Fibroblast of lung (primary cell): ENCODE results near the gene KCNN3.

Experiments used
- EZH2 ChIP-seq: IDR thresholded peaks from 2 replicates; pipeline ENCODE4 v1.5.1; 2012; ENCODE audit warnings: low read length, control low read depth, mild to moderate bottlenecking; ENCODE audit errors: missing control alignments
- TF ChIP-seq, protein P1 (sequence below), 2 donors: IDR thresholded peaks in 1 of 2; conservative IDR thresholded peaks in 1 of 2; 1 replicate in 1 of 2; 2 replicates in 1 of 2; pipeline ENCODE4 v1.5.1; 2011 to 2012; ENCODE audit warnings: low read length in 2 of 2, control low read depth in 1 of 2, inconsistent platforms in 1 of 2, low read depth in 1 of 2, mild to moderate bottlenecking in 1 of 2

DNA sequence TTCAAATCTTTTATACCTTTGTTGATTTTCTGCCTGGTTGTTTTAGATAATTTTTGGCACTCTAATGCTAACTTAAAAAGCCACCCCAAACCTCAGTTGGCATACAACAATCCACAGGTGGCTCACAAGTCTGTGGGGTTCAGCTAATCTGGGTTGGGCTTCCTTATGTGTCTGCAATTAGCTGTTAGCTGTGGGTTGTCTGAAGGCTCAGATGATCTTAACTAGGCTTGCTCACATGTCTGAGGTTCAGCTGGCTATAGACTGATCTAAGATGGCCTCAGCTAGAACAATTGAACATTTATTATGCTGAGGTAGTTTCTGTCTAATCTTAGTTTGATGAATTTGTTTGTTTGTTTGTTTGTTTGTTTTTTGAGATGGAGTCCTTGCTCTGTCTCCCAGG lies 217.2 kb downstream of the KCNN3 start:
- TF ChIP-seq, protein P1, sequence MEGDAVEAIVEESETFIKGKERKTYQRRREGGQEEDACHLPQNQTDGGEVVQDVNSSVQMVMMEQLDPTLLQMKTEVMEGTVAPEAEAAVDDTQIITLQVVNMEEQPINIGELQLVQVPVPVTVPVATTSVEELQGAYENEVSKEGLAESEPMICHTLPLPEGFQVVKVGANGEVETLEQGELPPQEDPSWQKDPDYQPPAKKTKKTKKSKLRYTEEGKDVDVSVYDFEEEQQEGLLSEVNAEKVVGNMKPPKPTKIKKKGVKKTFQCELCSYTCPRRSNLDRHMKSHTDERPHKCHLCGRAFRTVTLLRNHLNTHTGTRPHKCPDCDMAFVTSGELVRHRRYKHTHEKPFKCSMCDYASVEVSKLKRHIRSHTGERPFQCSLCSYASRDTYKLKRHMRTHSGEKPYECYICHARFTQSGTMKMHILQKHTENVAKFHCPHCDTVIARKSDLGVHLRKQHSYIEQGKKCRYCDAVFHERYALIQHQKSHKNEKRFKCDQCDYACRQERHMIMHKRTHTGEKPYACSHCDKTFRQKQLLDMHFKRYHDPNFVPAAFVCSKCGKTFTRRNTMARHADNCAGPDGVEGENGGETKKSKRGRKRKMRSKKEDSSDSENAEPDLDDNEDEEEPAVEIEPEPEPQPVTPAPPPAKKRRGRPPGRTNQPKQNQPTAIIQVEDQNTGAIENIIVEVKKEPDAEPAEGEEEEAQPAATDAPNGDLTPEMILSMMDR (conservative IDR thresholded peaks at IDR 0.05 in 1 of 2, IDR thresholded peaks at IDR 0.05 in 1 of 2; ENCODE audit: low read depth in 1 of 2, low read length in 2 of 2) = no peak
- no peak for TF ChIP-seq EZH2
